PC-3 (cell line): ENCODE data around the gene MVB12B. TPM values are rescaled to one million over a fixed set of nuclear protein-coding genes. Genes with fewer than 3 reads are reported as not detected.
A peak's percentile ranks its signal among the peaks of the same experiment; 100 is the strongest.

Experiments used
- ATAC-seq: fragments of 200-7000 bp; cut with Tn5 transposase; 2 replicates; pipeline ENCODE4 v1.9.1; 2020; ENCODE audit warnings: mild to moderate bottlenecking, moderate library complexity
- BruUV-seq: library from RNA; stranded (reverse); fragments of 400-500 nt; replicated peaks from 2 replicates; lab custom pipeline; 2021; lab: Mats Ljungman, UMichigan
- CTCF ChIA-PET: fragments of 300-600 bp; sonication (Branson Sonifier 250); formaldehyde crosslinking; loops from one replicate; lab custom pipeline; 2022; ENCODE audit warnings: antibody characterized with exemption; lab: Charles Lee
- POLR2A ChIA-PET: fragments of 300-600 bp; sonication (Branson Sonifier 250); formaldehyde crosslinking; loops from one replicate; lab custom pipeline; 2022; ENCODE audit warnings: antibody characterized with exemption; ENCODE audit not compliant: unreplicated experiment; lab: Charles Lee
- DNase-seq: peaks from one replicate; pipeline ENCODE4 v3.0.0-alpha.2; 2015
- H2AFZ ChIP-seq: fragments of 300-600 bp; sonication (generic); 2 replicates; pipeline ENCODE4 v1.6.0; 2016; ENCODE audit warnings: antibody characterized with exemption, low read length
- H3F3A ChIP-seq: fragments of 300-600 bp; sonication (generic); one replicate; pipeline ENCODE4 v1.6.0; 2017; ENCODE audit warnings: antibody characterized with exemption, low read length, control low read depth, mild to moderate bottlenecking; ENCODE audit not compliant: unreplicated experiment
- H3K27ac ChIP-seq: fragments of 300-600 bp; sonication (generic); 2 replicates; pipeline ENCODE4 v1.5.1; 2016; ENCODE audit warnings: mild to moderate bottlenecking, low read length
- H3K27me3 ChIP-seq: fragments of 300-600 bp; sonication (generic); 2 replicates; pipeline ENCODE4 v1.6.1; 2016; ENCODE audit warnings: low read length, mixed read lengths
- H3K36me3 ChIP-seq: fragments of 300-600 bp; sonication (generic); 2 replicates; pipeline ENCODE4 v1.6.1; 2016; ENCODE audit warnings: low read depth, mixed run types, low read length, mixed read lengths
- H3K4me1 ChIP-seq: fragments of 300-600 bp; sonication (generic); 2 replicates; pipeline ENCODE4 v1.5.1; 2016; ENCODE audit warnings: low read length; ENCODE audit not compliant: insufficient read depth
- H3K4me2 ChIP-seq: fragments of 300-600 bp; sonication (generic); 2 replicates; pipeline ENCODE4 v1.6.0; 2016; ENCODE audit warnings: low read length
- H3K4me3 ChIP-seq: fragments of 300-600 bp; sonication (generic); 2 replicates; pipeline ENCODE4 v1.5.1; 2016; ENCODE audit warnings: mild to moderate bottlenecking, low read length, mixed read lengths
- H3K79me2 ChIP-seq: fragments of 300-600 bp; sonication (generic); 2 replicates; pipeline ENCODE4 v1.6.1; 2017; ENCODE audit warnings: low read length, mixed read lengths
- H3K9ac ChIP-seq: fragments of 300-600 bp; sonication (generic); 2 replicates; pipeline ENCODE4 v1.6.0; 2016; ENCODE audit warnings: mild to moderate bottlenecking, low read length
- H3K9me2 ChIP-seq: fragments of 300-600 bp; sonication (generic); replicated peaks from 2 replicates; pipeline ENCODE4 v1.6.1; 2016; ENCODE audit warnings: mixed run types, low read length, mixed read lengths
- H3K9me3 ChIP-seq: fragments of 300-600 bp; sonication (generic); 2 replicates; pipeline ENCODE4 v1.6.1; 2016; ENCODE audit warnings: low read length, mixed read lengths
- H4K20me1 ChIP-seq: fragments of 300-600 bp; sonication (generic); 2 replicates; pipeline ENCODE4 v1.6.1; 2016; ENCODE audit warnings: low read length, mixed read lengths
- EZH2 ChIP-seq: fragments of 300-600 bp; sonication (generic); IDR thresholded peaks from one replicate; pipeline ENCODE4 v1.6.1; 2017; ENCODE audit warnings: antibody characterized with exemption, mild to moderate bottlenecking, low read length; ENCODE audit not compliant: unreplicated experiment
- EZH2phosphoT487 ChIP-seq: fragments of 300-600 bp; sonication (generic); IDR thresholded peaks from 2 replicates; pipeline ENCODE4 v1.6.1; 2018; ENCODE audit warnings: mild to moderate bottlenecking, antibody characterized with exemption, low read length, borderline replicate concordance
- intact Hi-C: fragments of 100-400 bp; cut with micrococcal nuclease; formaldehyde crosslinking; loops from 2 replicates; pipeline ENCODE4 v1.9.0; 2023
- total RNA-seq: library from RNA; depleted of rRNA; stranded (reverse); fragments of >200 nt; gene quantifications from 2 replicates; pipeline ENCODE4 v1.2.3, GENCODE V29; 2014
- TF ChIP-seq, protein P1 (sequence below): fragments of 300-600 bp; sonication (generic); conservative IDR thresholded peaks from 2 replicates; pipeline ENCODE4 v1.5.1; 2017; ENCODE audit warnings: antibody characterized with exemption, low read depth, mild to moderate bottlenecking, low read length

Gene MVB12B
- total RNA-seq, 1 experiment from 2014 or later = 7.2 TPM

DNA sequence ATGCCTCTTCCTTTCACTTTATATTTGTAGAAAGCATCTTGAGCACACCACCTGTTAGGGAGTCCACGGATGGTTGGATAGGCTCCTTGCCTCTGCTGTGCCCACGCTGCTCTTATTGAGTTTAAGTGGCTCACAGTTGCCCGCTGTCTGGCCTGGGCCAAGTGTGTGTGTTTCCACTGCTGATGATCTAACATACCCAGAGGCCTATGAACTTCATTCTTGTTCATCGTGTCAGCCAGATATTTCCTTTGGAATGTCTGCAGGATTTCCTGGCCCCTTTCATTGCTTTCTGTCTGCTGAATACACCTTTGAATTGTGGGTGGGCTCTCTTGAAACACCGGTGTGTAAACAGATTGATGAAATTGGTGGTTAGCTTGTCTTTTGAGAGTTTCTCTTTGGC, 46.6 kb downstream of the MVB12B start:
- ChIA-PET CTCF (no interaction called here), POLR2A (no interaction called here)
- Histone ChIP-seq H3K4me2 (peak overlapping the region; percentile 17), H2AFZ (no peak overlapping the region), H3K27me3 (no peaks in the 10 kb centered on the region), H3K79me2 (peaks cover 11% of the 10 kb centered on the region; the same call in 1 of the 2 replicates), H4K20me1 (no peaks in the 10 kb centered on the region), H3F3A (no peaks in the 10 kb centered on the region), H3K4me3 (no peak overlapping the region), H3K36me3 (no peaks in the 10 kb centered on the region), H3K27ac (no peak overlapping the region), H3K9ac (no peak overlapping the region), H3K9me3 (no peaks in the 10 kb centered on the region), H3K9me2 (no peaks in the 10 kb centered on the region), H3K4me1 (peaks cover 56% of the 10 kb centered on the region)
- ATAC-seq = peak; percentile 63
- TF ChIP-seq, protein P1, sequence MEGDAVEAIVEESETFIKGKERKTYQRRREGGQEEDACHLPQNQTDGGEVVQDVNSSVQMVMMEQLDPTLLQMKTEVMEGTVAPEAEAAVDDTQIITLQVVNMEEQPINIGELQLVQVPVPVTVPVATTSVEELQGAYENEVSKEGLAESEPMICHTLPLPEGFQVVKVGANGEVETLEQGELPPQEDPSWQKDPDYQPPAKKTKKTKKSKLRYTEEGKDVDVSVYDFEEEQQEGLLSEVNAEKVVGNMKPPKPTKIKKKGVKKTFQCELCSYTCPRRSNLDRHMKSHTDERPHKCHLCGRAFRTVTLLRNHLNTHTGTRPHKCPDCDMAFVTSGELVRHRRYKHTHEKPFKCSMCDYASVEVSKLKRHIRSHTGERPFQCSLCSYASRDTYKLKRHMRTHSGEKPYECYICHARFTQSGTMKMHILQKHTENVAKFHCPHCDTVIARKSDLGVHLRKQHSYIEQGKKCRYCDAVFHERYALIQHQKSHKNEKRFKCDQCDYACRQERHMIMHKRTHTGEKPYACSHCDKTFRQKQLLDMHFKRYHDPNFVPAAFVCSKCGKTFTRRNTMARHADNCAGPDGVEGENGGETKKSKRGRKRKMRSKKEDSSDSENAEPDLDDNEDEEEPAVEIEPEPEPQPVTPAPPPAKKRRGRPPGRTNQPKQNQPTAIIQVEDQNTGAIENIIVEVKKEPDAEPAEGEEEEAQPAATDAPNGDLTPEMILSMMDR = no peak
- TF ChIP-seq EZH2 (no peak), EZH2phosphoT487 (no peak)
- BruUV-seq = no TSS peak
- intact Hi-C loops = no loop called here
- peak; percentile 62 for DNase-seq

DNA sequence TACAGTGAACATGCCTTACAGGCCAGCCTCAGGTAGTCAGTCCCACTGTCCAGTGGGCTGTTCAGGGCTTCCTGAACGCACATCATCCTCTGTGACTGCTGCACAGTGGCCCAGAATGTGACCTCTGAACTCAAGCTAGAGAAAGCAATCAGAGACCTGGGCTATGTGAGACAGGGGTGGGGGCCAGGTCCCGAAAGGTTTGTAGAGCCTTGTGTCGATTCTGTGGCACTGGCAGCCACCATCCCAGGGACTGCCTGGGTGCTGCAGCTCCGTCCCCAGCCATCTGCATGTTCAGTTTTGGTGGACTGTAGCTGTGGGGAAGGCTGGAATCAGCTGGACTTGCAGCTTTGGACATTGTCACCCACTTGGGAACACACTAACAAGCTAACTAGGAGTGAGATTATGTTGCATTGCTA, 47.7 kb downstream of the MVB12B start:
- ChIA-PET POLR2A (no interaction called here), CTCF (no interaction called here)
- no TSS peak for BruUV-seq
- H3F3A ChIP-seq = no peaks in the 10 kb centered on the region
- H3K79me2 ChIP-seq = peaks cover 8% of the 10 kb centered on the region; the same call in 1 of the 2 replicates
- no peak overlapping the region for H3K4me3 ChIP-seq
- no peaks in the 10 kb centered on the region for H3K9me2 ChIP-seq
- H2AFZ ChIP-seq = no peak overlapping the region
- H3K4me1 ChIP-seq = peaks cover 56% of the 10 kb centered on the region
- no peak for ATAC-seq
- no peaks in the 10 kb centered on the region for H4K20me1 ChIP-seq
- no peaks in the 10 kb centered on the region for H3K36me3 ChIP-seq
- TF ChIP-seq EZH2 = no peak
- TF ChIP-seq EZH2phosphoT487 = no peak
- TF ChIP-seq, protein P1 = no peak
- intact Hi-C loops = no loop called here
- H3K9me3 ChIP-seq = no peaks in the 10 kb centered on the region
- H3K9ac ChIP-seq = no peak overlapping the region
- H3K27ac ChIP-seq = no peak overlapping the region
- no peaks in the 10 kb centered on the region for H3K27me3 ChIP-seq
- DNase-seq = no peak
- H3K4me2 ChIP-seq = no peak overlapping the region

DNA sequence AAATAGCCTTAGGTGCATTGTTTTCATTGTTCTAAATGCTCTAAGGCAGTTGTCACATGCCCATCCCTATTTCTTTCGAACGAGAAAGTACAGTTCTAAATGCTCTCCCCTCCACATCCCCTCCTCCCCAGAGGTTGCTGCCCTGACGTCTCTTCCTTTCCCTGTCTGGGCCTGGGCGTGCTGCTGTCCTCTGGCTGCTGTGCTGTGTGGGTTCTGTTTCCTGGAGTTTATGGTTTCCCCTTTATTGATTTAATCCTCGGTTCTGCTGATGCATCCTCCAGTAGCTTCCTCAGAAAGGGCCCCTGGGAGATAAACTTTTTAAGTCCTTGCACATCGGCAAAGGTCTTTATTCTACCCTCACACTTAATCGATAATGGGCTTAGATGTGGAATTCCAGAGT, 48.8 kb downstream of the MVB12B start:
- TF ChIP-seq EZH2phosphoT487 (no peak), EZH2 (no peak)
- TF ChIP-seq, protein P1 = no peak
- no peaks in the 10 kb centered on the region for H3K36me3 ChIP-seq
- H2AFZ ChIP-seq = no peak overlapping the region
- H3K4me2 ChIP-seq = peak overlapping the region; percentile 46; the same call in 1 of the 2 replicates
- no peaks in the 10 kb centered on the region for H3F3A ChIP-seq
- peaks cover 66% of the 10 kb centered on the region for H3K4me1 ChIP-seq
- ATAC-seq (peak; percentile 88), DNase-seq (peak; percentile 46)
- H4K20me1 ChIP-seq = no peaks in the 10 kb centered on the region
- no peaks in the 10 kb centered on the region for H3K9me3 ChIP-seq
- H3K27me3 ChIP-seq = no peaks in the 10 kb centered on the region
- H3K9ac ChIP-seq = no peak overlapping the region
- ChIA-PET CTCF (interaction anchor here (0.6 kb wide), 1 partner anchor 21 kb away, joined by 3 read pairs; no protein-coding TSS in a partner anchor), POLR2A (no interaction called here)
- peaks cover 8% of the 10 kb centered on the region; the same call in 1 of the 2 replicates for H3K79me2 ChIP-seq
- H3K9me2 ChIP-seq = no peaks in the 10 kb centered on the region
- no peak overlapping the region for H3K27ac ChIP-seq
- no peak overlapping the region for H3K4me3 ChIP-seq
- no TSS peak for BruUV-seq
- intact Hi-C loops = no loop called here
